Bronchial epithelial cell (primary cell): ENCODE measurements around the gene HNRNPA3. TPM values are rescaled to one million over a fixed set of nuclear protein-coding genes. Genes with fewer than 3 reads are reported as not detected.

Experiments
- DNase-seq: peaks from one replicate; pipeline ENCODE4 v3.0.0-alpha.2; 2010; ENCODE audit warnings: low read depth
- FAIRE-seq: peaks from 2 replicates; lab custom pipeline; 2011; peaks lifted over from hg19 to GRCh38; lab: Jason Lieb, UNC
- H3K27me3 ChIP-seq: 2 replicates; pipeline ENCODE4 v1.5.1; 2011; ENCODE audit warnings: low read length; ENCODE audit not compliant: control insufficient read depth, insufficient read depth
- H3K36me3 ChIP-seq: 2 replicates; pipeline ENCODE4 v1.5.1; 2011; ENCODE audit warnings: low read length; ENCODE audit not compliant: control insufficient read depth, insufficient read depth
- H3K4me3 ChIP-seq: 2 replicates; pipeline ENCODE4 v1.5.1; 2011; ENCODE audit warnings: mild to moderate bottlenecking, low read depth, low read length, control low read depth
- total RNA-seq: library from RNA; depleted of rRNA; stranded (reverse); fragments of >200 nt; gene quantifications from 2 replicates; pipeline ENCODE4 v1.2.1, GENCODE V29; 2014
- TF ChIP-seq, protein P1 (sequence below): IDR thresholded peaks from 2 replicates; pipeline ENCODE4 v1.5.1; 2011; ENCODE audit warnings: mild to moderate bottlenecking, moderate library complexity, low read length, control low read depth, inconsistent platforms; ENCODE audit not compliant: insufficient read depth, severe bottlenecking

The HNRNPA3 gene
- total RNA-seq, 1 donor from 2014 or later: 30.5 TPM

DNA sequence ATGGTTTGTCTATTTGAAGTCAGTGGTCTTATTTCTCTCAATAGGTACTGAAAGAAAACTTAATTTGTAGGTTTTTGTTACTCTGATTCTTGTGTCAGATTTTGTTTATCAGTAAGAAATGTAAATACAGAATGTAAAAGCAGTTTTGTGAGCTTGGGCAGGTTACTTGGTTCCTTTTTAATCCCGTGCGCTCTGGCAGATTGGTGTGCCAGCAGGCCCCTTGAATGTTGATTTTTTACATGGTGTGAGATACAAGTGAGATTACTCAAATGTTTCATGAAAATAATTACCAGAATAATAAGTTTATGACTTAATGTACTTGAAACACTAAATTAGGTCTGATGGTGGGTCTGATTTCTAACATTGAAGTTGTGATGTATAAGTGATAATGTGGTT lies 13.4 kb downstream of the HNRNPA3 start:
- Histone ChIP-seq H3K36me3 (peaks cover 4% of the 10 kb centered on the region), H3K27me3 (no peaks in the 10 kb centered on the region), H3K4me3 (no peak overlapping the region)
- FAIRE-seq (no peak), DNase-seq (peak; percentile 19)
- TF ChIP-seq, protein P1, sequence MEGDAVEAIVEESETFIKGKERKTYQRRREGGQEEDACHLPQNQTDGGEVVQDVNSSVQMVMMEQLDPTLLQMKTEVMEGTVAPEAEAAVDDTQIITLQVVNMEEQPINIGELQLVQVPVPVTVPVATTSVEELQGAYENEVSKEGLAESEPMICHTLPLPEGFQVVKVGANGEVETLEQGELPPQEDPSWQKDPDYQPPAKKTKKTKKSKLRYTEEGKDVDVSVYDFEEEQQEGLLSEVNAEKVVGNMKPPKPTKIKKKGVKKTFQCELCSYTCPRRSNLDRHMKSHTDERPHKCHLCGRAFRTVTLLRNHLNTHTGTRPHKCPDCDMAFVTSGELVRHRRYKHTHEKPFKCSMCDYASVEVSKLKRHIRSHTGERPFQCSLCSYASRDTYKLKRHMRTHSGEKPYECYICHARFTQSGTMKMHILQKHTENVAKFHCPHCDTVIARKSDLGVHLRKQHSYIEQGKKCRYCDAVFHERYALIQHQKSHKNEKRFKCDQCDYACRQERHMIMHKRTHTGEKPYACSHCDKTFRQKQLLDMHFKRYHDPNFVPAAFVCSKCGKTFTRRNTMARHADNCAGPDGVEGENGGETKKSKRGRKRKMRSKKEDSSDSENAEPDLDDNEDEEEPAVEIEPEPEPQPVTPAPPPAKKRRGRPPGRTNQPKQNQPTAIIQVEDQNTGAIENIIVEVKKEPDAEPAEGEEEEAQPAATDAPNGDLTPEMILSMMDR: no peak

DNA sequence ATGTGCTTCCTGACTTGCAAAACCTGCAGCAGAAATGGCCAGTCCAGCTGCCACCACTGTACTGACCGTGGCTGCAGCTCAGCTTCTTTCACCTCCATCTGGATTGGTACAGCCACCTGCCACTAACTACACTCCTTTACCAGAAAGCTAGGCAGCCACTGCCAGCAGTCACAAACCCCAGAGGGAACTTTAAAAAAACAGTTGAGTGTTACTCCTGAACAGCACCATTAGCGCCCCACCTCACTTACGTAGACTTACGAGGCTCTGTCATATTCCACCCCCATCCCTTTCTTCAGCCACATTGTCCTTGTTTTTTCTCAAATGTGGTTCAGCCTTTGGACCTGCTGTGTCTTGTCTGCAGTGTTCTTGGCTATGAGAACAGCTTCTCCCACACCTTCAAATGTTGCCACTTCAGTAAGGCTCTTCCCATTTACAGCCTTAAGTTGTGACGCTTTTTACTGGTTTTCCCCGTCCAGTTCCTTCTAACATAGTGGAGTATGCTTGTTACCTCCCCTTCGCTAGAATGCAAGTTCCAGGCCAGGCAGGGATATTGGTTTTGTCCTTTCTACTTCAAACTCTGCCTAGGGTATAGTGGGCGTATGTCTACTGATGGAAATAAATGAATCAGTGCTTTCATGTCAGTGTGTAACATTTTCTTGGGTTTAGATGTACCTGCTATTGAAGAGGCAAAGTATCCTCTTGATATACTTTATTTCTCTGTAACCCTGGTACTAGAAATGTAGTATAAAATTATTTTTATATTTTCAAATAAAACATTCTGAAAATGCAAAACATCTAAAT lies 17.0 kb downstream of the HNRNPA3 start:
- TF ChIP-seq, protein P1: no peak
- DNase-seq (peak; percentile 58), FAIRE-seq (peak; percentile 60)
- Histone ChIP-seq H3K27me3 (no peaks in the 10 kb centered on the region), H3K4me3 (no peak overlapping the region), H3K36me3 (peaks cover 9% of the 10 kb centered on the region)

DNA sequence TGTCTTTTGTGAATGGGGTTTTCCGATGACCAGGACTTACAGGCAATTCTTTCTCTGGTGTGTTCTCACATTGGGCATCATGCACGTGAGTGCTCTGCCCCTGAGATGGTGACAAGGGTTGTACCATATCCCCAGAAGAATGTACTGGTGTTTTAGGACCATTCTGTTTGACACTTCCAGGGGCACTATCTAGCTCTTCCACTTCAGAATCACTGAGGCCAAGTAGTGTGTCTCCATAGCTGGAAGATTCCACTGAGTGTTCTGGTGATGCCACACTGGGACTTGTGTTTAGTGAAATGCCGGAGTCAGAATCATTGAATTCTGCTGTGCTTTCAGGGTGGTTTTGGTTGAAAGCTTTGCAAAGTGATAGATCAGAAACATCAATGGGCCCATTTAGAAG lies 18.7 kb downstream of the HNRNPA3 start:
- no peak for DNase-seq
- H3K36me3 ChIP-seq: peaks cover 17% of the 10 kb centered on the region
- H3K4me3 ChIP-seq: no peak overlapping the region
- no peak for FAIRE-seq
- H3K27me3 ChIP-seq: no peaks in the 10 kb centered on the region
- TF ChIP-seq, protein P1: no peak

DNA sequence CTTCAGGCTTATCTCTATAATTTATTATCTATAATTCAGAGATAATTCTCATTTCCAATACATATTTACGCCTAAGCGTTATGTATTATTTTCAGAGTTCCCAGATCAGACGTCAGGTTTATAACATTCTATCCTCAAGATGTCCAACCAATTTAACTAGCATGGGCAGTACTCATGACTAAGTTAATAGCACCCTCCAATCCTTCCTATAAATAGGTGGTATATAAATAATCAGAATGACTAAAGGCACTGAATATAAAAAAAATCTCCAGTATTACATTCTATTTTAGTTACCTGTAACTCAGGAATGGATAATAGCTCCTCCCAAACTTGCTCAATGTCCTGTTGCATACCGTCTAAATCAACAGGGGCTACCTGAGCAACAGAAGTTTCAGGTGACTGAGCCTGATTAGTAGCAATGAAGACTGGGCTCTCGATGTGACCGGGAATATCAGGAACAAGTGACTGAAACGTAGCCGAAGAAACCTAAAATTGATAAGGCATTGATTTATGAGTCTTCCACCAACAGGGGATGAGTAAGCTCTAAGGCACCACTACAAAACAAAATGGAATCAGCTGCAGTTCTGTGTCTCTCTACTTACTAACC lies 19.6 kb downstream of the HNRNPA3 start:
- peaks cover 19% of the 10 kb centered on the region for H3K36me3 ChIP-seq
- no peak for FAIRE-seq
- TF ChIP-seq, protein P1: no peak

DNA sequence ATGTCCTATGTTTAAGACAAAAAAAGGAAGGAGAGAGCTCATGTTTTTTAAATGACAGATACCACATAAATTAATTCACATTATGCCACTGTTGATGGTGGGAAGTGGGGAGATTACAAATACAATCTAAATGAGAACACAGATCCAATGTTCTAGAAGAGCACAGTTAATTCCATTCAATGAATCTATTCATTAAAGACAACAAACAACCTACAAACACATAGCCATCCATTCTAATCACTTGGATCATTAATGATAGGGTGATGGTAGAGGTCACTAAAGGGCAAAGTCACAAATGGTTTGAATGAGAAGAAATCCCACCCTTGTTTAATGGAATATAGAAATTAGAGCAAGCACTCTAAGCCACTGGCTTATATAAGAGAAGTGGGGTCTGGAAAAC lies 21.7 kb downstream of the HNRNPA3 start:
- TF ChIP-seq, protein P1: no peak
- H3K4me3 ChIP-seq: no peak overlapping the region
- H3K27me3 ChIP-seq: no peaks in the 10 kb centered on the region
- DNase-seq (no peak), FAIRE-seq (no peak)
- H3K36me3 ChIP-seq: peaks cover 21% of the 10 kb centered on the region

More for the DNA sequence above, 19.6 kb downstream of the HNRNPA3 start:
- no peak overlapping the region for H3K4me3 ChIP-seq
- DNase-seq: no peak
- no peaks in the 10 kb centered on the region for H3K27me3 ChIP-seq
